Neural cell (in vitro differentiated cells): ENCODE data around the gene GPR35. TPM values are rescaled to one million over a fixed set of nuclear protein-coding genes. Genes with fewer than 3 reads are reported as not detected.

ENCODE experiments used
- H2AFZ ChIP-seq: fragments of 200-600, 300-800 bp; sonication (generic), shearing (Covaris generic); 2 replicates; pipeline ENCODE4 v1.6.0; 2014; ENCODE audit warnings: low read depth, mild to moderate bottlenecking, antibody characterized with exemption, low read length, moderate library complexity
- H3F3A ChIP-seq: fragments of 200-600 bp; shearing (Covaris generic); 2 replicates; pipeline ENCODE4 v1.6.1; 2016; ENCODE audit warnings: mild to moderate bottlenecking, moderate library complexity, mixed read lengths, antibody characterized with exemption, low read length; ENCODE audit not compliant: insufficient read depth, poor library complexity, severe bottlenecking
- H3K27ac ChIP-seq: fragments of 200-600, 300-800 bp; sonication (generic), shearing (Covaris generic); 2 replicates; pipeline ENCODE4 v1.5.1; 2014; ENCODE audit warnings: mild to moderate bottlenecking, low read length, moderate library complexity
- H3K27me3 ChIP-seq: fragments of 300-800, 200-600 bp; sonication (generic), shearing (Covaris generic); 2 replicates; pipeline ENCODE4 v1.6.0; 2014; ENCODE audit warnings: mild to moderate bottlenecking, low read depth, low read length, moderate library complexity; ENCODE audit not compliant: insufficient read depth
- H3K36me3 ChIP-seq: fragments of 300-800, 200-600 bp; sonication (generic), shearing (Covaris generic); 2 replicates; pipeline ENCODE4 v1.5.1; 2014; ENCODE audit warnings: mild to moderate bottlenecking, antibody characterized with exemption, low read length, moderate library complexity; ENCODE audit not compliant: insufficient read depth
- H3K4me2 ChIP-seq: fragments of 300-800, 200-600 bp; sonication (generic), shearing (Covaris generic); 2 replicates; pipeline ENCODE4 v1.6.0; 2014; ENCODE audit warnings: mild to moderate bottlenecking, low read length
- H3K4me3 ChIP-seq: fragments of 300-800, 200-600 bp; sonication (generic), shearing (Covaris generic); 2 replicates; pipeline ENCODE4 v1.5.1; 2014; ENCODE audit warnings: mild to moderate bottlenecking, low read length, moderate library complexity
- H3K79me2 ChIP-seq: fragments of 200-600 bp; shearing (Covaris generic); replicated peaks from 2 replicates; pipeline ENCODE4 v1.6.0; 2014; ENCODE audit warnings: mild to moderate bottlenecking, low read length, moderate library complexity; ENCODE audit not compliant: insufficient read depth
- H3K9ac ChIP-seq: fragments of 300-800, 200-600 bp; sonication (generic), shearing (Covaris generic); 2 replicates; pipeline ENCODE4 v1.6.1; 2016; ENCODE audit warnings: mild to moderate bottlenecking, low read length, mixed read lengths
- H3K9me2 ChIP-seq: fragments of 200-600 bp; shearing (Covaris generic); 2 replicates; pipeline ENCODE4 v1.6.1; 2016; ENCODE audit warnings: mild to moderate bottlenecking, low read length, mixed read lengths; ENCODE audit not compliant: insufficient read depth
- H3K9me3 ChIP-seq: fragments of 200-600, 300-800 bp; sonication (generic), shearing (Covaris generic); 2 replicates; pipeline ENCODE4 v1.6.1; 2016; ENCODE audit warnings: mild to moderate bottlenecking, mixed run types, low read length, moderate library complexity, mixed read lengths
- H4K20me1 ChIP-seq: fragments of 200-600 bp; shearing (Covaris generic); 2 replicates; pipeline ENCODE4 v1.6.1; 2016; ENCODE audit warnings: mild to moderate bottlenecking, mixed run types; ENCODE audit not compliant: insufficient read depth
- CTCF ChIP-seq: fragments of 450-650 bp; IDR thresholded peaks from 2 replicates; pipeline ENCODE4 v1.5.1; 2014; ENCODE audit warnings: antibody characterized with exemption, mild to moderate bottlenecking, moderate library complexity; ENCODE audit not compliant: poor library complexity, severe bottlenecking
- EP300 ChIP-seq: fragments of 450-650 bp; conservative IDR thresholded peaks from 2 replicates; pipeline ENCODE4 v1.6.1; 2014; ENCODE audit warnings: antibody characterized with exemption, mild to moderate bottlenecking, moderate library complexity; ENCODE audit not compliant: poor library complexity, severe bottlenecking
- EZH2 ChIP-seq: fragments of 200-600, 300-800 bp; shearing (Covaris generic), sonication (generic); IDR thresholded peaks from 2 replicates; pipeline ENCODE4 v1.6.1; 2014; ENCODE audit warnings: antibody characterized with exemption, low read length, borderline replicate concordance, mild to moderate bottlenecking; ENCODE audit not compliant: insufficient read depth, poor library complexity, severe bottlenecking
- MXI1 ChIP-seq: fragments of 450-650 bp; conservative IDR thresholded peaks from 2 replicates; pipeline ENCODE4 v1.6.1; 2014; ENCODE audit warnings: antibody characterized with exemption, mild to moderate bottlenecking; ENCODE audit not compliant: poor library complexity, severe bottlenecking
- POLR2AphosphoS5 ChIP-seq: IDR thresholded peaks from 2 replicates; pipeline ENCODE4 v1.6.1; 2012
- RAD21 ChIP-seq: fragments of 450-650 bp; conservative IDR thresholded peaks from 2 replicates; pipeline ENCODE4 v1.6.1; 2014; ENCODE audit warnings: antibody characterized with exemption, mild to moderate bottlenecking, moderate library complexity
- REST ChIP-seq: IDR thresholded peaks from 2 replicates; pipeline ENCODE4 v1.6.1; 2012; ENCODE audit warnings: borderline replicate concordance
- SMC3 ChIP-seq: fragments of 450-650 bp; conservative IDR thresholded peaks from 2 replicates; pipeline ENCODE4 v1.6.1; 2014; ENCODE audit warnings: antibody characterized with exemption, mild to moderate bottlenecking, moderate library complexity; ENCODE audit not compliant: poor library complexity
- TAF1 ChIP-seq: IDR thresholded peaks from 2 replicates; pipeline ENCODE4 v1.6.1; 2012; ENCODE audit warnings: low read depth
- polyA plus RNA-seq: library from polyadenylated mRNA; depleted of rRNA; stranded (reverse); fragments of >200 nt; gene quantifications from 2 replicates; pipeline ENCODE4 v1.2.3, GENCODE V29; 2014

GPR35 gene
- polyA plus RNA-seq, 1 donor from 2014 or later, result 2.8 TPM

- H3K9me2 ChIP-seq, result no peaks in the 10 kb centered on the region
- H3K4me2 ChIP-seq, result no peak overlapping the region
- no peak overlapping the region for H3K27ac ChIP-seq
- no peaks in the 10 kb centered on the region for H3K36me3 ChIP-seq
- H3K9ac ChIP-seq, result no peak overlapping the region
- TF ChIP-seq SMC3 (no peak), TAF1 (no peak), EZH2 (no peak)
- H3K4me3 ChIP-seq, result no peak overlapping the region
- H4K20me1 ChIP-seq, result no peaks in the 10 kb centered on the region
- no peak overlapping the region for H2AFZ ChIP-seq
- no peaks in the 10 kb centered on the region for H3K27me3 ChIP-seq
- no peaks in the 10 kb centered on the region for H3K9me3 ChIP-seq
- no peaks in the 10 kb centered on the region for H3F3A ChIP-seq
- H3K79me2 ChIP-seq, result no peaks in the 10 kb centered on the region
Measured at GRCh38 chr2:240620859-240621258, 4.4 kb upstream of the GPR35 start.

DNA sequence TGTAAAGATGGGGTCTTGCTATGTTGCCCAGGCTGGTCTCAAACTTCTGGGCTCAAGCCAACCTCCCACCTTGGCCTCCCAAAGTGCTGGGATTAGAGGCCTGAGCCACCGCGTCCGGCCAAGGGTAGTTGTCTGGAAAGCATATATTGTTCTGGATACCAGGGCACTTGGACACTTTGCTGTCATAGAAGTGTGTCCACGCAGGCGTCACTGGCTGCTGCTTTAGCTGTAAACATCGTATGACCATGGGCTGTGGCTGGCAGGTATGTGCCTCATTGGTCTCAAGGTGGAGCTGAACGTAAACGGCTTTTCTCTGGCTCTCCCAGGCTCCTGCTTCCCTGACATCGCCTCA is 3.2 kb upstream of the GPR35 start:
- H3K27ac ChIP-seq, result no peak overlapping the region
- no peaks in the 10 kb centered on the region for H3K79me2 ChIP-seq
- no peaks in the 10 kb centered on the region for H3K27me3 ChIP-seq
- no peaks in the 10 kb centered on the region for H3F3A ChIP-seq
- TF ChIP-seq CTCF (no peak), EZH2 (no peak), TAF1 (no peak)
- H2AFZ ChIP-seq, result no peak overlapping the region
- no peak overlapping the region for H3K9ac ChIP-seq
- no peaks in the 10 kb centered on the region for H3K9me2 ChIP-seq
- H4K20me1 ChIP-seq, result no peaks in the 10 kb centered on the region
- H3K36me3 ChIP-seq, result no peaks in the 10 kb centered on the region
- no peak overlapping the region for H3K4me3 ChIP-seq
- H3K4me2 ChIP-seq, result no peak overlapping the region
- H3K9me3 ChIP-seq, result no peaks in the 10 kb centered on the region

DNA sequence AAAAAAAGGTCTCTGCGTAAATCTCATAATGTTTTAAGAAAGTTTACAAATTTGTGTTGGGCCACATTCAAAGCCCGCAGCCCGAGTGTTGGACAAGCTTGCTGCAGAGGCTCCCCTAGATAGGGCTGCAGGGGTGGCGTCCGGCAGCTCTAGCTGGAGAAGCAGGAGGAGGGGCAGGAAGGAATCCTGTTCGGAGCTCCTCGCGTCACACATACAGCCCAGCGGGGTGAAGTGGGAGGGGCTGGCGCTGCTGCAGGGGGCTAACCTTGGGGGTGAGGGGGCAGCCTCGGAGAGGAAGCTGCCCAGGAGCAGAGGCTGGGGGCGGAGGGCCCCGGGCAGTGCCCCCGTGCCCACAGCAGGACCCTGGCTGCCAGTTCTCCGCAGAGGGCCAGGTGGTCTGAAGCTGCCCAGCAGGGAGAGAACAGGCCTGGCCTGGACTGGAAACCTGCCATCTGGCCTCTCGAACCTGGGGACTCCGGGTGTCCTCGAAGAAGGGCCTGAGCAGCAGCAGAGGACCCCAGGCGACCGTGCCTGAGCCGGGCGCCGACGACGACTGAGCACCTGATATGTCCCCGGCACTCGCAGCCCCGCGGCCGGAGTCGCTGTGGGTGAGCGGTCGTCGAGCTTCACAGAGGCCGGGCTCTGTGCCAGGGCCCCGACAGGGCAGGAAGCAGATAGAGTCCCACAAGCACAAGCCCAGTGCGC is 2.6 kb upstream of the GPR35 start:
- no peaks in the 10 kb centered on the region for H3F3A ChIP-seq
- H3K27ac ChIP-seq, result no peak overlapping the region
- no peaks in the 10 kb centered on the region for H3K79me2 ChIP-seq
- no peaks in the 10 kb centered on the region for H3K36me3 ChIP-seq
- H3K4me2 ChIP-seq, result no peak overlapping the region
- H3K27me3 ChIP-seq, result no peaks in the 10 kb centered on the region
- no peak overlapping the region for H3K9ac ChIP-seq
- no peak overlapping the region for H2AFZ ChIP-seq
- H3K9me2 ChIP-seq, result no peaks in the 10 kb centered on the region
- no peak overlapping the region for H3K4me3 ChIP-seq
- no peaks in the 10 kb centered on the region for H3K9me3 ChIP-seq
- no peak for TF ChIP-seq RAD21
- TF ChIP-seq MXI1, result no peak
- no peak for TF ChIP-seq EP300
- TF ChIP-seq CTCF, result no peak
- no peak for TF ChIP-seq TAF1
- TF ChIP-seq POLR2AphosphoS5, result no peak
- TF ChIP-seq EZH2, result no peak
- TF ChIP-seq SMC3, result no peak
- TF ChIP-seq REST, result no peak
- H4K20me1 ChIP-seq, result no peaks in the 10 kb centered on the region
